HCT116 (cell line): ENCODE results near the gene IFT52.

ENCODE experiments used
- EZH2phosphoT487 ChIP-seq: fragments of 200-600 bp; IDR thresholded peaks from 2 replicates; pipeline ENCODE4 v1.6.1; 2018; ENCODE audit warnings: antibody characterized with exemption, borderline replicate concordance
- POLR2AphosphoS5 ChIP-seq: IDR thresholded peaks from 2 replicates; pipeline ENCODE4 v1.6.1; 2011; ENCODE audit warnings: mild to moderate bottlenecking, low read depth, low read length, moderate library complexity
- TF ChIP-seq, protein P1 (sequence below), 3 experiments: fragments of 200-600 bp in 1 of 3; sonication (generic) in 1 of 3; IDR thresholded peaks in 2 of 3; conservative IDR thresholded peaks in 1 of 3; 2 replicates each; pipeline ENCODE4 v1.5.1; 2012 to 2017; ENCODE audit warnings: low read depth in 2 of 3, low read length in 2 of 3, antibody characterized with exemption in 1 of 3, borderline replicate concordance in 1 of 3, control low read depth in 1 of 3, mild to moderate bottlenecking in 1 of 3, mixed read lengths in 1 of 3, mixed run types in 1 of 3, moderate library complexity in 1 of 3; ENCODE audit not compliant: insufficient read depth in 1 of 3

DNA sequence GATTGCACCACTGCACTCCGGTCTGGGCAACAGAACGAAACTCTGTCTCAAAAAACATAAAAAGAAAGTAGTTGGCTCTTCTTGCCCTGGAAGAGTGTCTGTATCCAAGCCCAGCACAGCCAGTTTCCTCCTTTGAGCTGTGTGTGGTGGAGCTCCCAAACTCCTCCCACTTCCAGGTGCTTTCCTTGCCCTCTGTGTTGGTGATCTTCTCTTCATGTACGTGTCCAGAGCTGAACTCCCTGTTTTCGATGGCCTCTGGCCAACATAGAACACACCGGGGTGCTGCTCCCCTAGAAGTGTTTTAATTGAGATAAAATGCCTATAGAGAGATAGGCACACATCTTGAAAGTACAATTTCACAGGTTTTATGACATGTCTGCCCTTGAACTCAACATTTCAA is 48.6 kb upstream of the IFT52 start:
- TF ChIP-seq, protein P1, sequence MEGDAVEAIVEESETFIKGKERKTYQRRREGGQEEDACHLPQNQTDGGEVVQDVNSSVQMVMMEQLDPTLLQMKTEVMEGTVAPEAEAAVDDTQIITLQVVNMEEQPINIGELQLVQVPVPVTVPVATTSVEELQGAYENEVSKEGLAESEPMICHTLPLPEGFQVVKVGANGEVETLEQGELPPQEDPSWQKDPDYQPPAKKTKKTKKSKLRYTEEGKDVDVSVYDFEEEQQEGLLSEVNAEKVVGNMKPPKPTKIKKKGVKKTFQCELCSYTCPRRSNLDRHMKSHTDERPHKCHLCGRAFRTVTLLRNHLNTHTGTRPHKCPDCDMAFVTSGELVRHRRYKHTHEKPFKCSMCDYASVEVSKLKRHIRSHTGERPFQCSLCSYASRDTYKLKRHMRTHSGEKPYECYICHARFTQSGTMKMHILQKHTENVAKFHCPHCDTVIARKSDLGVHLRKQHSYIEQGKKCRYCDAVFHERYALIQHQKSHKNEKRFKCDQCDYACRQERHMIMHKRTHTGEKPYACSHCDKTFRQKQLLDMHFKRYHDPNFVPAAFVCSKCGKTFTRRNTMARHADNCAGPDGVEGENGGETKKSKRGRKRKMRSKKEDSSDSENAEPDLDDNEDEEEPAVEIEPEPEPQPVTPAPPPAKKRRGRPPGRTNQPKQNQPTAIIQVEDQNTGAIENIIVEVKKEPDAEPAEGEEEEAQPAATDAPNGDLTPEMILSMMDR (IDR thresholded peaks at IDR 0.05 in 2 of 3, conservative IDR thresholded peaks at IDR 0.05 in 1 of 3; ENCODE audit: borderline replicate concordance in 1 of 3, insufficient read depth in 1 of 3, low read depth in 2 of 3, low read length in 2 of 3): no peak
- TF ChIP-seq POLR2AphosphoS5: no peak
- no peak for TF ChIP-seq EZH2phosphoT487
